Fibroblast of skin of left quadriceps (primary cell): ENCODE results near the gene SVIL.
"Not testable (repeated sequence)": the region's sequence is repeated elsewhere in the genome, so short reads cannot be mapped to it uniquely, and the experiment has no call there.

ENCODE experiments used
- DNase-seq, 2 experiments: peaks; one replicate each; pipeline ENCODE4 v3.0.0-alpha.2; 2013; ENCODE audit warnings: low read depth in 2 of 2

Gene SVIL

DNA sequence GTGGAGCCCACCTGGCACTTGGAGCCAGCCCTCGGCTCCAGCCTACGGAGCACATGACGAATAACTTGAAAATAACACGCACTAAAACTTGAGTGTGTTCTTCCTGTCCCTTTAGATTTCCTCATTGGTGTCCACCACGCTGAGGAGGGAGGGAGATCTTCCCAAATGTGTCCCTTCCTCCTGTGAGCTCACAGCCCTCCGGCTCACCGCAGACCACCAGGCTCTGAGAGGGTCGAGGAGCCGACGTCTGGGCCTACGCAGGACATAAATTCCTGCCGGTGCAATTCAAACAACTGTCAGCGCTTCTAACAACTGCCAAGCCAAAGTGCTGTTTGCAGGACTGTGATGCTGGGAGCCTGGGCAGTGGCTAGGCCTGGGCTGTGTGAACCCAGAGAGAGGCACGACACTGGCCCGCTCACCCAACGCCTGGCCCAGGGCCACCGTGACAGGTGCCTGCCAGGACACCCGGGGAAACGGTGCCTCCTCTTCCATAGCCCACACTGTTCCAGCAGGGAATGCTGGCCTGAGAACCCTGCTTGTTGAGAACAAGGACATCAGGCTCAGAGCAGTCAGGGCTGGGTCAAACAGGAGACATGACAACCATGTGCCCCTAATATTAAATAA, 118.3 kb downstream of the SVIL start:
- DNase-seq = not testable (repeated sequence)

DNA sequence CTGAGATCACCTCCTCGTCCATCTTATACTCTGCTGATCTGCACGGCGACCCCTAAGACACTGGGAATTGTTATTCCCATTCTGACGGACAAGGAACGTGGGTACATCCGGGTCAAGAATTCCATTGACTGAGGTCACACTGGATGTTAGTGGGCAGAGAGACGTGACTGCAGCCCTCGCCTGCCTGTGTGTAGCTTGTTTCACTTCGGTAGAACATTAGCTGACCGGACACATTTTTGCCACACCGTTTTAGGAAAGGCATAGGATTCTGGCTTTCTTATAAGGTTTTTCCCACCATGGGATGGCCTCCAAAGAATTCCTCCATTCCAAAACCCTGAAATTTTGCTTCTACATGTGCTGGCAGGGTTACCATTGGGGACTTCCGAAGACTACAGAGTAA, 118.9 kb downstream of the SVIL start:
- not testable (repeated sequence) for DNase-seq

DNA sequence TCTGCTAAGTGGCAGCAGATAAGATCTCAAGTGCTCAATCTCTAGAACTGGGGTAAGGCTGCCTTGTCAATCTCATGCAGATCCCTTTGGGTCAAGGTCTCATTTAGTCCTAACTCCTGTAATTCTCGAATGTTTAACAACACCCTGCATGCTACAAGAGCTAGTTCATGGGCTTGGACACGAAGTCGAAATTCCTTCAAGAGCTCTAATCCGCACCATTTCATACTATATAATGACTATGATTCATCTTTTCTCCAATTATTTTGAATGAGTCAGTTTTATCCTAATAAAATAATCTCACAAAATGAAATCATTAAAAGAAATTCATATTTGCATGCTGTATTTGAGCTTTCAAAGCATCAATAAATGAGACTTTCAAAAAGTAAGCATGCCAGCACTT, 119.7 kb downstream of the SVIL start:
- not testable (repeated sequence) for DNase-seq

DNA sequence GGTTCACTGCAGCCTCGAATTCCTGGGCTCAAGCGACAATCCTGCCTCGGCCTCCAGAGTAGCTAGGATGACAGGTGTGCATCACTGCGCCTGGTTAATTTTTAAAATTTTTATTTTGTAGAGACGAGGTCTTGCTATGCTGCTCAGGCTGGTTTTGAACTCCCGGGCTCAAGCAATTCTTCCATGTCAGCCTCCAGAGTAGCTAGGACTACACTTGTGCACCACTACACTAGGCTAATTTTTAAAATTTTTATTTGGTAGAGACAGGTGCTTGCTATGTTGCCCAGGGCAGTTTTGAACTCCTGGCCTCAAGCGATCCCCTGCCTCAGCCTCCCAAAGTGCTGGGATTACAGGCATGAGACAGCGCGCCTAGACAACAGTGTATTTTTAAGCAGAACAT, 120.5 kb downstream of the SVIL start:
- no peak for DNase-seq

DNA sequence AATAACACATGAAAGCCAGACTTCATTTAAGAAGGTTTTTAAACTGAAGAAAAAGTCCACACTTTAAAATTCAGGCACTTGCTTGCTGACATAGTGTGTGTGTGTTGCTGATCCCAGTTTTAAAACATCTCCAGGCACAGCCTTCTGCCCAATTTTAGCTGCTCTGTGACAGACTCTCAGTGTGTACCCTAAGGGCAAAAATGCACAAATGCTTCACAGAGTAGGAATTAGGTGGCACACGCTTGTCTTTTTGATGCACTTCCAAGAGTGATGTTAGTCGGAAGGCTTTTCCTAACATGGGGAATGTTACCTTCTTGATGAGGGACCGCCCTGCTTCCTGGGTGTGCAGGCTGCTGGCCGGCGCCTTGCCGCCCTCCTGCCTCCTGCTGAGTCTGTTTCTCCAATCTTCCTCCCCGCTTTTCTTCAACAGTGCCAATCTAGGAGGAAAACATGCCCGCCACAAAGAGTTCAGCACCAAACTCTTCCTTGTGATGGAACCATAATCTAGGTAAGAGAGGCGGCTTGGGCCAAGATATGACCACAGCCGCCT, 122.3 kb downstream of the SVIL start:
- no peak for DNase-seq

DNA sequence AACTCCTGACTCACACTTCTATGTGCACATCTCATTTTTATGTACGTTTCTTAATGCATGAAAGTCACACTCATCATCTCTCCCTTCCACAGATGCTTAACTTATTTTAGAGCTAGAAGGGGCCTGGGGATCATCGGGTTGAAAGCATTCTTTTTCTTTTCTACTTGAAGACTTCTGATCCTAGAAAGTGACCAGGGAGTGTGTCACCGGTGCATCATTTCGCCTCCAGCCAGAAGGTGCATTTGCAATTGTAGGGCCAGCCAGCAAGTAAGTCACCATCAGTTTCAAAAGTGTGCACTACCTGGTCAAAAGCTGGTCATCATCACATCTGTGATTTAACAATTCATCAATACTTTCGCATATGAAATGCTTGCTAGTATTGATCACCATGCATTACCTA, 123.0 kb downstream of the SVIL start:
- DNase-seq = not testable (repeated sequence)

DNA sequence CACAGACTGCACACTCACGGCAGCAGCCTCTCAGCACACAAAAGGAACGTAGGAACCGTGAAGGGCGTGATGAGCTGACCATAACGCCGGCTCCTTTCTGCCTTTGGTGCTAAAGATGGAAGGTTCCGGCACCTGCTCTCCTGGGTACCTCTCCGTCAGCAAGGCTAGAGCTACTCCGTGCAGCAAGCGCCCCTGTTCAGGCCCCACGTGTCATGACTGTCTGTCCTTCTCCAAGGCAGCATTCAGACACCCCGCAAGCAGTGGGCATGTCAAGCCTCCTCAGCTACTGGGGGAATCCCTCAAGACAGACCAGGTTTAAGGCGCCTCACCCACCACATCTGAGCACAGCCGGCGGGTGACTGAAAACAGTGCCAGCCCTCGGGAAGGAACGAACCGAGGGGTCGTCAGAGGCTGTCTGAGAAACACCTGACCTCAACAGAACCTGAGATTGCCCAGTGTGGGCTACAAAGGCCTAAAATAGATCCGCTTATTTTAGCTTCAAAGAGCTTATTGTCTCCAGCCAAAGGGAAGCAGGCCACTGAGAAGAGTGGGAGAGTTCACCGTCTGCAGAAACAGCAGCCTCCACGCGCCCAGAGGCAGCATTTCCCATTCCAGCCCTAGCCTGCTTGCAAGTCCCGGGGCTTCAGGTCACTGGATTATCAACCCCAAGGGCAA, 124.2 kb downstream of the SVIL start:
- not testable (repeated sequence) for DNase-seq

DNA sequence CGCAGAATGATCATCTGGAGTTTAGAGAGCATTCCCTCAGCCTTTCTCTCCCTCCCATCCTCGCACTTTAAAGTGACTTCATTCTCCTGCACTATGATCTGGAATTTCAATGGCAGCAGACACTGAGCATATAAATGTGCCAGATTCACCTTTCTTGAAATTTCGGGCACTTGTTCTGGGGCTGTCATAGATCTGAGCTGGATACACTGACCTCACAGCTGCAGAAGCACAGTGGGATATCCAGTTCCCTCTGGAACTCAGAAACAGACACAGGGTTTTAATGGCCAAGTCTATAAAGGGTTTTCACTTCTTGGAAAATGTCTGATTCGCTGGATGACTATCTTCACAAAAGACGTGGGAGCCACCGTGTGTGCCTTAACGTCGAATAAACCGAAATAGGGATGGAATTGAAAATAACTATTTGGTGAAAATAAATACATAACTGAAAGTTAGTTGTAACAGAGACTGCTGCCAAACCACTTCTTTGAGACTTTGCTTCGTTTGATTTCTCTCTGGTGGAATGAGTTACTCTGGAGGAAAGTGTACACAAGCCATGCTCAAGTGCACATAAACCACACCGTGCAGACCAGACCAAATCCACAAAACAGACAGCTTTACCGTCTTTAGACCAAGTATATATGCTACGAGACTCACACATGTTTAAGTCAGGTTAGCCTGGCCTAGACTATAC, 126.1 kb downstream of the SVIL start:
- no peak for DNase-seq

DNA sequence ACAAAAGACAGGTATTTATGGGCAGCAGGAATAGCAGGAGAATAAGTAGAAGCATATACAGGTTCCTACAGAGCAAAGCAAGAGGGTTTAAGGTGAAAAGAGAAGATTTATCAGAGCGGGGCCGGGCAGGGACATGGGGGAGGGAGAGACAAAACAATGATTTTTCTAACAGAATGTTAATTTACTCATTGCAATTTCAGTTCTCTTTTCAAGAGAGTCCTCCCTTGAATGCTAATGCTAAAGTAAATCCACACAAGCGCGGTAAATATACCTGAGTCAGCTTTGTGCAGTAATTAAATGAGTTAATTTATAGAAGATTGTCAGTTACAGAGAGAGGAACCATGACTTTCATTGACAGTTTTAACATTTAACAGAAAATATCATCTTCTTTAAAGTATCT, 127.0 kb downstream of the SVIL start:
- DNase-seq = not testable (repeated sequence)

DNA sequence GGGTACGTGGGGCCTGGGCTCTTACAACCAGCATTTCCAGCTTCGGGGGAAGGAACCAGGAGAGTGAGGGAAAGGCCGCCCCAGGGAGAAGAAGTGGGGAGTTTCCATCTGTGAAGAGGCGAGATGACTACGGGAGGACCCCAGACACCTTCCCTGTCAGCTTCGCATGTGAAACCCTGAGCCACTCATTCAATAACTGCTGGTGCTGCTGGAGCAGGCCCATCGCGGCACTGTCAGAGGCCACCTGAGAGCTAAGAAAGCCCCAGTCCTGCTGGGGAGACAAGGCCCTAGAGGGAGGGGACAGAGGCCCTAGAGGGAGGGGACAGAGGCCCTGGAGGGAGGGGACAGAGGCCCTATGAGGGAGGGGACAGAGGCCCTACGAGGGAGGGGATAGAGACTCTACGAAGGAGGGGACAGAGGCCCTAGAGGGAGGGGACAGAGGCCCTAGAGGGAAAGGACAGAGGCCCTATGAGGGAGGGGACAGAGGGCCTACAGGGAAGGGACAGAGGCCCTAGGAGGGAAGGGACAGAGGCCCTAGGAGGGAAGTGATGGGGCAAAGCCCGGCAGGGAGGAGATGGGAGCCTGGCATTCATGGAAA, 128.3 kb downstream of the SVIL start:
- DNase-seq = not testable (repeated sequence)

DNA sequence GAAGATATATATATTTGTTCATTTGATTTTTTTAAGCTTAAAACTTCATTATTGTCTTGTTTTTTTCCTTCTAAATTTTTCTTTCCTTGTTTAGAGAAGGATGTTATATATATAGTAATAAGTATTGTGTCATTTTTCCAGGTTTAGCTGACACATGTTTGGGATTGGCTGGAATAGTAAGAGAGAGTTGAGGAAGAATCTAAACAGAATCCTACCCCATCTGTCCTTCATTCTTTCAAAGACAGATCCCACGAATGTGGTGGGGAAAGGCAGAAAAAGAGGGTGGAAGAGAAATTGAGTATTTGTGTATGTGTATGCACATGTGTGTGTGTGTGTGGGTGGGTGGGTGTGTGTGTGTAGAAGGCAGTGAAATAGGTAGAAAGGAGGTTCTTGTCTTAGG, 132.4 kb downstream of the SVIL start:
- no peak for DNase-seq

DNA sequence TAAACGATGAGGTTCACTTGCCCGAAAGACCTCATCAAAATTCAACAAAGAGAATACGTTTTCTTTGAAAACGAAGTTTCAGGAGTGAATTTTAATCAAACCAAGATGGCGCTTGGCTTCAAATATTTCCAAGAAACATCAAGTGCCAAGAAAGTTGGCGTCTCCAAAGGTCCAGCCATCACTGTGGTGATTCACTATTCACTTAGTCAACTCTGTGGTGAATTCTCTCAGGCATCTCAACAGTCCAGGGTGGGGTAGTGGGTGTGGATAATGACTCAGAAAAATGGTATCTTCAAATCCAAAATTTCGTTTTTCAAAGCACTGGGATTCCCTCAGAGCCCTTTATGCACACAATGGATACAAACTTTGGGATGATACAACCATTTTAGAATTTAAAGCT, 133.1 kb downstream of the SVIL start:
- DNase-seq = peak; percentile 21 to 28

DNA sequence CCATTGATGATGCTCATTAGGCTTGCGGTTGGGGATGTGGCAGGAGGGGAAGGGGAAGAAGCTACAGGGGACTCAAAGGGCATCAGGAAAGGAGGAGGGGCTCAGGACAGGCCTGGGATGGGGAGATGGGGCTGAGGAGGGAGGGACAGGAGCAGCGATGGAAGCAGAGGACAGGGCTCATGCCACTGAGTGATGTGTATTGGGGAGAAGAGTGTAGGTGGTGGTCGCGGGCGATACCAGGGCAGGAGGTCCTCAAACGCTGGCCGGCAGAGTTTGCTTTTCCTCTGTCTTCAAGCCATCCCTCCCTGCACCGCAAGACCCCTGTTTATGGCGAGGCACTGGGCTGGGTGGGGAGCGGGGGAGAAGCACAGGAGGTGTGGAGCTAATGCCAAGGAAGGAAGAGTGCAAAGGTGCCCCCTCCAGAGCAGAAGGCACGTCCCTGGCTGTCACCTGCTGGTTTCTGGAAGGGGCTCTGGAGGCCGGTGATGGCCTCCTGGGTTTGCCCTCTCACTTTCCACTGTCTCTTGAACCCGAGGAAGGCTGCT, 134.7 kb downstream of the SVIL start:
- no peak for DNase-seq

DNA sequence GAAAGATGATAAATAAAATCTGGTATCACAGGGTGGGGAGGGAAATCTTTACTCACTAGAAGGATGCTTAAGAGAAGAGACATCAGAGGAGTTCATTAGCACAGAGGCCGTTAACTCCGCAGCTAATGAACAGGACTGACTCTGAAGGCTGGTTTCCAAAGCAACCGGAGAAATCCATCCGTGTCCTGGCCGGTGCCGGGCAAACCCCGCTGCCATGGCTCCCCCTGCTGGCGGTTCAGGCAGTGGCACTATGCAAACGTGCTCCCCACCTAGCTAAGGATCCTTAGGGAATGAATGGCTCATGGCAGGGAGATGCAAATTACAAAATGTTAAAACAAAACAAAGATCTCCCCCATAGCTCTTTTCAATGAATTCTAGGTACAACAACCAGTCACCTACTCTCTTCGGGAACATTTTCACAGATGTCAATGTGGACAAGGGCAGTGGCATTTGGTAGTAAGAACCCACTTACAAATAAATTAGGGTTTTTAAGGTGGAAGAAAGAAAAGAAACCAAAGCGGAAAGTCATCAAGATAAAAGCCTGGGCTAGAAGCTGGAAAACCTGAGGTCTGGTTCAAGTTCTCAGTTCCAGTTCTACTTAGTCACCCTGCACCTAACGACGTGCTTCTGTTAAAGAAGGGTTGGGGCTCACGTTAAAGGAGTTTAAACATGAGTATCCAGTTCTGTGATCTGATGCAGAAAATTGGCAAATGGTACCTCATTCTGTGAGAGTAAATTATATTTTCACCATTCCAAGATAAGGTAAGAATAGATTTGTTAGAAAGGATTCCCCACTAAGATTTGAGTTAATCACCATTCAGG, 138.2 kb downstream of the SVIL start:
- DNase-seq = peak in 1 of 2 experiments; percentile 30

DNA sequence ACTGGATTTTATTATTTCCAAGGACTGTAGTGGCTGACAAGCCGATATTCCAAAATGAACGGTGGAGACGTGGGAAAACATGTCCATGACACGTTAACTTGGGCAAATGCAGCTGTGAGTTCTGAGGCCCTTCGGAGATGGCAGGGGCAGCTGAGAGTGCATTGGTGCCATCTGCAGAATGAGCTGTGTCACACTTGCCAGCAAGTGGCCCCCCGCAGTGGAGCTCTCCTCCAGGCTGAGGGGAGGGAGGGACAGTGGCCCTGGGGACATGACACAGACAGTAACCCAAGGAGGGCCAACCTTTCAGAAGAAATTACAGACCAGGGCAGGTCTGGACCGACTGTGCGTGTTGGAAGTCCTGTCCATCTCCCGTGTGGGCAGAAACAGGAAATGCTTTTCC, 139.4 kb downstream of the SVIL start:
- DNase-seq = no peak

DNA sequence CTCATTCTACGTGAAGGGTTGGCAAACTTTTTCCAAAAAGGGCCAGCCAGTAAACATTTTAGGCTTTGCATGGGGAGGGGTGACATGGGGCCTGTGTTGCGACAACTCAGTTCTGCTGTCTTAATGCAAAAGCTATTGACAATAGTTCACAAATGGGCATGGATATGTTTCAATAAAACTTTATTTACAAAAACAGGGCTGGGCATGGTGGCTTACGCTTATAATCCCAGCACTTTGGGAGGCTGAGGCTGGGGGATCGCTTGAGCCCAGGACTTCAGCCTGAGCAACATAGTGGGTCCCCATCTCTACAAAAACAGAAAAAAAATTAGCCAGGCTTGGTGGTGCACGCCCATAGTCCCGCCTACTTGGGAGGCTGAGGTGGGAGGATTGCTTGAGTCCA, 141.1 kb downstream of the SVIL start:
- no peak for DNase-seq

DNA sequence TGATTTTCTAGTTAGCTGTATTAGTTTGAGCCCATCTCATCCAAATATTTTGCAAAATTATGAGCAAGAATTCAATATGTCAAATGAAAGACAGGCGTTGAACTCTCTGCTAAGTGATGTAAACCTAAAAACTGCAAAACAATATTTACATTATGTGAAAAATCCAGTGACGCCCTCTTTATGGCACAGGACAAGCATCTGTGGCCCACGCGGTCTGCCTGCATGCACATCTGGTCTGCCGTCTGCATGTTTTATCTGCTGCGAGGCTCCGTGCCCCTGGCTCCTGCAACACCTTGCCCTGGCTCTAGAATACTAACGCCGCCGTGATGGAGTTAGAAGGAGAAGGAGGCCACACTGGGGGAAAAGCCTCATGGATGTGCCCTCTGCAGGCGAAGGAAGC, 142.0 kb downstream of the SVIL start:
- DNase-seq = no peak

DNA sequence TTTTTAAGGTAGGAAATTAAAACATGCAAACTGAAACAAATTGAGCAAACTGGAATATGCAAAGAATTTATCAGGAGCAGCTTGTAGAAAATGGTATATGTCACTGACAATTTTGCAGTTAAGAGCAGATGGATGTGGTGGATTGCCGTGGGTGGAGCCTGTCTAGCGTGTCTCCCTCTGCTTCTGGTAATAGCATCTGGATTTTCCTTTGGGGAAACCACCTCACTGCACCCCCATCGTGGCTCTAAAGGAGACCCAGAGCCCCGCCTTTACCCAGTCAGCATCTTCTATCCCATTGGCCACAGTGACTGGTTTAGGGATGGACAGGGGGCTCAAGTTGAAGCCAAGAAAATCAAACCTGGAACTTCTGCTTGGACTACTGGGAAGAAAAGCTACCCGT, 142.9 kb downstream of the SVIL start:
- no peak for DNase-seq

DNA sequence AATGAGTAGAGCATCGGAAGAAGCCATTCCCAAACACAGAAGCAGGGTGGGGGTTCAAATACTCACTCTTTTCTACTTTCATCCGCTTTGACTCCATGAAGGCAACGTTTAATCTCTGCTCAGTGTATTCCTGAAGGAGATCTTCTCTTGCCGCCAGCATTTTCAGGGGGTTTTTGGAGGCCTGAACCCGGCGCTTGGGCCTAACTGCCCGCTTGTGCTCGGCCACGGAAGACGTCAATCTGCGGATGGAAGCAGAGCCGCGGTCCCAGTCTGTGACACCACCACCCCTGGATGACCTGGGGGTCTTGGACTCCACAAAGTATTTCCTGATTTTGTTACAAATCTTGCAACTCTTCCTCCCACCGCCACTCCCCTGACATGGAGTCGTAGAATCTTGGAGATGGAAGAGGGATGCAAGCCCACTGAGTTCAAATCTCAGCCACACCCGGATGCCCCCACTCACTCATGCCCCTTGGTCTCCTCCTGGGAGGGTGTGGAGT, 143.9 kb downstream of the SVIL start:
- not testable (repeated sequence) for DNase-seq

DNA sequence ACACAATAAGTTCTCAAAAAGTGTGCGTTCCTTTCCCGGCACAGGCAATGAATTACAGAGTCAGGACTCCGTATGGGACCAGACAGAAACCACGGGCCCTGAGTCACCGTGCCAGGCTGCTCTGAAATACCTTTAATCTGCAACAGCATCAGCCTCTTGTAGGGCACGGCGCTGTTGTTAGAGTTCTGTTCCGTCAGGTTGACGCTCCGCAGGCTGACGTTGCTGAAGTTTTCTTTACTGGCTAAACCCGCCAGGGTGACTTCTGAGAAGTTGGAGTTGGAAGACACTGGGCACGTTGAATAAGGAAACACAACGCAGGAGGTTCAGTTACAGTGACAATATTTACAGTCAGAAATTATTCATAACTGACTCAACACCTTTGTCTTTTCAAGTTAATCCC, 146.3 kb downstream of the SVIL start:
- DNase-seq = not testable (repeated sequence)

DNA sequence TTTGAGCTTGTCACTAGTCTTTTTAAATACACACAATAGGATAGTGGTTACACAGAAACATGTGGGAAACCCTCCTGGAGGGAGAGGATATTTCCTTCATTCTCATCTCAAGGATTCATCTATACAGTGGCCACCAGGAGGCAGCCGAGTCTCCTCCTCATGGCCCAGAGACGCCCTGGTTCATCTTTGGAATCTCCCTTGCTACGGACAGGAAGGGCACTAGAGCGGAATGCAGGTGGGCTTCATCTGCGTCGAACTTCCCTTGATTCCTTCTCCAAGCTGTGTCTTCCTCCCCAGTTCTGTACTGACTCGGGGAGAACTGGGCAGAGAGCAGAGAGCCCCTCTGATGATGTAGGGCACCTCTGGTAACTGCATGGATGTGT, 146.9 kb downstream of the SVIL start:
- not testable (repeated sequence) for DNase-seq
